ENCODE results near the gene MRLN. TPM values are rescaled to one million over a fixed set of nuclear protein-coding genes. Genes with fewer than 3 reads are reported as not detected.

The MRLN gene
- total and polyA plus RNA-seq, 2 of the 8 experiments (the other 6 are each of a cell fraction or from before 2014, with no cell fraction given): 0.21 TPM; not detected in 1

GRCh38 chr10:59773088-59773487 lies 19.8 kb upstream of the MRLN start:
- no peak overlapping the region for H2BK12ac ChIP-seq (ENCODE audit: low read depth, low read length)
- H4K5ac ChIP-seq (ENCODE audit: insufficient read length, low read depth, low read length): no peak overlapping the region
- no peak overlapping the region for H3K4ac ChIP-seq (replicated peaks; ENCODE audit: insufficient read length, low read depth, low read length)
- H3K23ac ChIP-seq (ENCODE audit: insufficient read length): no peak overlapping the region
- H3K4me2 ChIP-seq (ENCODE audit: insufficient read depth in 1 of 2, low read depth in 2 of 2, low read length in 2 of 2): no peak overlapping the region
- no peaks in the 10 kb centered on the region; a peak in 1 of 8 replicates for H3K36me3 ChIP-seq (ENCODE audit: control insufficient read depth in 2 of 4, insufficient read depth in 4 of 4, low read length in 3 of 4)
- H2AK5ac ChIP-seq (ENCODE audit: low read depth, low read length): no peak overlapping the region
- H3K4me3 ChIP-seq (ENCODE audit: extremely low read depth in 1 of 4, insufficient read depth in 2 of 4, low read depth in 3 of 4, low read length in 4 of 4): no peak overlapping the region
- H3K4me1 ChIP-seq (replicated peaks in 1 of 4; ENCODE audit: control insufficient read depth in 3 of 4, insufficient read depth in 4 of 4, low read length in 3 of 4): no peaks in the 10 kb centered on the region
- POLR2A ChIA-PET (ENCODE audit: partially characterized antibody): no interaction called here
- no peak overlapping the region for H2AFZ ChIP-seq (ENCODE audit: low read length)
- H3K79me2 ChIP-seq (ENCODE audit: control insufficient read depth in 1 of 2, insufficient read depth in 2 of 2, low read length in 2 of 2): no peaks in the 10 kb centered on the region
- H4K91ac ChIP-seq (replicated peaks; ENCODE audit: insufficient read length, low read length): no peak overlapping the region
- peaks cover 22 to 24% of the 10 kb centered on the region in 2 experiments for H3K9me3 ChIP-seq (ENCODE audit: insufficient read depth in 2 of 2, low read depth in 1 of 2, low read length in 1 of 2)
- no peak overlapping the region for H3K9ac ChIP-seq (replicated peaks in 1 of 4; ENCODE audit: extremely low read depth in 1 of 4, low read depth in 3 of 4, low read length in 3 of 4)
- H3K27ac ChIP-seq (ENCODE audit: low read depth, low read length): no peak overlapping the region
- H3K14ac ChIP-seq (ENCODE audit: insufficient read length): no peak overlapping the region
- no peak overlapping the region for H2BK15ac ChIP-seq (ENCODE audit: low read length)
- no peak overlapping the region for H3K18ac ChIP-seq (ENCODE audit: extremely low read depth, low read length)
- no peaks in the 10 kb centered on the region; the same call in 1 of the 2 replicates for H3K23me2 ChIP-seq (ENCODE audit: low read depth, low read length)
- DNase-seq (ENCODE audit: low read depth in 1 of 2, low spot score in 2 of 2): no peak
- H3K27me3 ChIP-seq (replicated peaks in 1 of 4; ENCODE audit: control insufficient read depth in 3 of 4, extremely low read depth in 1 of 4, insufficient read depth in 3 of 4, low read length in 3 of 4): no peaks in the 10 kb centered on the region
- H4K20me1 ChIP-seq (replicated peaks in 1 of 2; ENCODE audit: control insufficient read depth in 1 of 2, insufficient read depth in 2 of 2, low read length in 2 of 2): no peaks in the 10 kb centered on the region
- no peak overlapping the region for H2BK20ac ChIP-seq (ENCODE audit: low read length)
- H3K79me1 ChIP-seq (ENCODE audit: low read depth, low read length): no peaks in the 10 kb centered on the region
- H2BK120ac ChIP-seq (replicated peaks; ENCODE audit: low read depth, low read length): no peak overlapping the region
- WGBS, 2 experiments (ENCODE audit: extremely low coverage in 1 of 2, insufficient coverage in 1 of 2, insufficient read length in 1 of 2, insufficient replicate concordance in 2 of 2, low coverage in 1 of 2, low lambda C conversion rate in 2 of 2, missing lambda C conversion rate in 1 of 2): 97% methylated on average over 2 of the region's 2 CpGs; no CpG with 5 or more reads in 1 of the 2 experiments
- no peak overlapping the region for H4K8ac ChIP-seq (ENCODE audit: extremely low read depth, insufficient read depth, low read length)
- no peak for FAIRE-seq
- CTCF ChIA-PET (ENCODE audit: partially characterized antibody): interaction anchor here (0.7 to 1.1 kb wide), 2 partner anchors 8 to 32 kb away, joined by 3 read pairs; no protein-coding TSS in a partner anchor
- H2BK5ac ChIP-seq (ENCODE audit: low read depth, low read length): no peak overlapping the region
- no peak overlapping the region for H3K56ac ChIP-seq (replicated peaks; ENCODE audit: insufficient read length, low read depth, low read length)
- TF ChIP-seq FOSL1 (IDR thresholded peaks at IDR 0.05; ENCODE audit: insufficient read depth, low read depth, low read length) (no peak), USF2 (IDR thresholded peaks at IDR 0.05; ENCODE audit: low read length) (no peak), PHF8 (conservative IDR thresholded peaks at IDR 0.05; ENCODE audit: low read depth, low read length) (no peak), HDAC6 (IDR thresholded peaks at IDR 0.05; ENCODE audit: low read depth, low read length) (no peak), CHD1 (IDR thresholded peaks at IDR 0.05; ENCODE audit: low read depth, low read length) (no peak), CHD2 (IDR thresholded peaks at IDR 0.05; ENCODE audit: low read length) (no peak), NANOG (IDR thresholded peaks at IDR 0.05; ENCODE audit: insufficient read depth, low read depth, low read length, poor library complexity, severe bottlenecking) (no peak), SIN3A (conservative IDR thresholded peaks at IDR 0.05 in 1 of 2, IDR thresholded peaks at IDR 0.05 in 1 of 2; ENCODE audit: low read depth in 1 of 2, low read length in 2 of 2) (no peak), EZH2 (IDR thresholded peaks at IDR 0.05; ENCODE audit: low read depth, low read length, severe bottlenecking) (no peak), BCL11A (IDR thresholded peaks at IDR 0.05; ENCODE audit: low read depth in 2 of 2, low read length in 2 of 2) (no peak)

Data from H1 (cell line).